ENCODE results near the gene IRF6. TPM values are rescaled to one million over a fixed set of nuclear protein-coding genes. Genes with fewer than 3 reads are reported as not detected.

IRF6 gene
- polyA plus RNA-seq, 1 donor from 2014 or later = 0.93 TPM

DNA sequence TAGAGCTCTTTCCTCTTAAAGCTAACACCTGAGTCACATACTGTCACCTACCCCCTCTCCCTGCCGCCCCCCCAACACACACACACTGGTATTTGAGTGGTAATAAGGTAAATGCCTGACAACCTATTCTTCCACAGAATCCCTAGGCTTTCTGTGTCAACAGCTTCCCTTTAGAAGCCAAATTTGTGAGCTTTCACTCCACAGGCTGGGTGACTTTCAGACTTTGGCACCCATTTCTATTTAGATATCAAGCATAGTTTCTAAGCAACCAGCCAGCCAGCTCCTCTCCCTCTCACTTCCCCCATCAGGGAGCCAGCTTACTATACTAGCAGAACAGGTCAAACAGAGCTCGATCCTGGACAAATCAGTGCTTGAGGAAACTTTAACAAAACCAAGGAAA, 18.4 kb downstream of the IRF6 start:
- peaks cover 0 to 4% (median 0%) of the 10 kb centered on the region in 3 donors for H3K9me3 Mint-ChIP-seq
- peaks cover 33% of the 10 kb centered on the region for H3K27me3 Mint-ChIP-seq
- H3K36me3 Mint-ChIP-seq = peaks cover 3% of the 10 kb centered on the region
- H3K4me1 Mint-ChIP-seq = peaks cover 7 to 21% (median 10%) of the 10 kb centered on the region in 3 donors
- H3K4me3 Mint-ChIP-seq = peak overlapping the region in 1 of 4 donors; percentile 5
- H3K27ac Mint-ChIP-seq = peak overlapping the region in 1 of 3 donors; percentile 68

DNA sequence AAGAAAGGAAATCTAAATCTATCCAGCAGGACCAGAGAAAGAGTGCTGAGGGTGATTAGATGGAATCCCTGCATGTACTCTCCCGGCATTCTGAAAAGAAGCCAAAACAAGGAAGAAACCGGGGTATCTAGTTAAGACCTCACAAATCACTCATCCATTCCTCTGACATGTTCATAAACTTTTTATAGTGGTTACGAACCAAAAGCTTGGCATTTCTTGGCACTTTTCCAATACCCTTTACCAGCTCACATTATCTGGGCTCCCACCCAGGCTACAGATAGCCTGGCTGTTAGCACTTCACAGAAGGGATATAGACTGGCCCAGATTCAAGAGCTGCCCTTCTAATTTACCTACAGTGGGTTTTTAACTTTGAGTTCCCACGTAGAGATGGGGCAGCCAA, 19.8 kb downstream of the IRF6 start:
- Mint-ChIP-seq H3K27ac (peak overlapping the region in 2 of 3 donors; percentile 30 to 99), H3K36me3 (peaks cover 6% of the 10 kb centered on the region), H3K27me3 (peaks cover 25% of the 10 kb centered on the region), H3K4me1 (peaks cover 9 to 24% (median 10%) of the 10 kb centered on the region in 3 donors), H3K4me3 (peak overlapping the region in 1 of 4 donors; percentile 18), H3K9me3 (peaks cover 0 to 4% (median 0%) of the 10 kb centered on the region in 3 donors)

DNA sequence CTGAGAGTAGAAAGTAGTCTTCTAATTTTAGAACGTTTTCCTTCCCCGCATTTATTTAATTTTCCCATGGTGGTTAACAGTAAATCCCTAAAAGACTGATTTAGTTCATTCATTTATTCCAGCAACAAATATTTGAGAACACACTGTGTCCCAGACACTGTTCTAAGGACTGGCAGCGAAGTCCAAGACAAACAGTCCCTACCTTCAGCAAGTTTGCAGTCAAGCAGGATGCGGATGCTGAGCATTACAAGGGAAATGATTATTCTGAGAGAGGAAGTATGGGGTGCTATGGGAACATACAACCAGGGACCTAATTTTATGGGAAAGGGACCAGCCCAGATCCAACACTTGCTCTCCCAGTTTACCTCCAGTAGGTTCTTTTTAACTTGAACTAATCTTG, 20.4 kb downstream of the IRF6 start:
- Mint-ChIP-seq H3K4me1 (peaks cover 9 to 24% (median 10%) of the 10 kb centered on the region in 3 donors), H3K4me3 (peak overlapping the region in 2 of 4 donors; percentile 30 to 86), H3K27me3 (peaks cover 23% of the 10 kb centered on the region), H3K9me3 (peaks cover 0 to 4% (median 0%) of the 10 kb centered on the region in 3 donors), H3K36me3 (peaks cover 6% of the 10 kb centered on the region), H3K27ac (peak overlapping the region in 2 of 3 donors; percentile 92 to 99)

DNA sequence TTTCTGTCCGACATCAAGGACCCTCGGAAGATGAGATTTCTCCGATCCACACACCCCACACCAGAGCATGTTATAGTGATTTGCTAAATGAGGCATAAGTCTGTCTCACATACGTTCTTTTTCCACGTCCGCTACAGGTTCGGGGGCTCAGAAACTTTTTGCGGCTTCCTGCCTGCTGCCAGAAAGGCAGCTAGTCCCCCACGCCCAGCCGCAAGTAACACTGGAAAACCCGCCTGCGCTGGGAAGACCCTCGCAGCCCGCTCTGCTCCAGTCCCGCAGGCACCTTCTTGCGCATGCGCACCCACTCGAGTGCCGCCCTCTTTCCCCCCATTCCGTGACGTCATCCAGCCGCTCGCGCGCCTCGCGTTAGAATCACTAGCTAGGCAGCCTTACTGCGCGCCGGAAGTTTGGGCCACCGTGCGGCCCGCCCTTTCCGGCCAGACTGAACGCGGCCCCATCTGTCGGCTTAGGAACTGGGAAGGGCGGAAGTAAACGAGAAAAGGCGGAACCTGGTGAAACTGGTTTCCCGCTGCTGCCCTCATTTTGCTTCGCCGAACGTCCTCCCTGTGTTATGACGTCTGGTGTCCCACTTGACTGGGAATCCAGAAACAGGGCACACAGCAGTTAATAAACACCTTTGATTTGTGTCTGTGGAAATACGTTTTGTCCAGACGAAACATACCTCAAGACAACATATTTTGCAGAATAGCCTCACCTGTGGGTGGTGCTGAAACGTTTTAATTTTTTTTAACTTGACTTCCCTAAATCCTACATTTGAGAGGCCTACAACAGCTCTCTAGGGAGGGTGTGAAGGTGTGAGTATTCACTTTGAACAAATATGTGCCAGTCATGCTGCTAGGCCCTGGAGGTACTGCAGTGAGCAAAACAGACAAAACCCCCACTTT, 21.4 kb downstream of the IRF6 start, which contains the start of gene C1orf74:
Gene C1orf74 (minus strand): TSS at position 295 of the 905 bp plus-strand sequence. CDS start 925 bp downstream, outside the sequence.
- peaks cover 9 to 24% (median 10%) of the 10 kb centered on the region in 3 donors for H3K4me1 Mint-ChIP-seq
- peaks cover 0 to 4% (median 0%) of the 10 kb centered on the region in 3 donors for H3K9me3 Mint-ChIP-seq
- peak within 1 kb of the TSS; percentile 86 to 99 (median 98) for H3K4me3 Mint-ChIP-seq
- peaks cover 18% of the 10 kb centered on the region for H3K27me3 Mint-ChIP-seq
- peak within 1 kb of the TSS; percentile 92 to 99 (median 99) for H3K27ac Mint-ChIP-seq
- peaks cover 8% of the 10 kb centered on the region for H3K36me3 Mint-ChIP-seq

DNA sequence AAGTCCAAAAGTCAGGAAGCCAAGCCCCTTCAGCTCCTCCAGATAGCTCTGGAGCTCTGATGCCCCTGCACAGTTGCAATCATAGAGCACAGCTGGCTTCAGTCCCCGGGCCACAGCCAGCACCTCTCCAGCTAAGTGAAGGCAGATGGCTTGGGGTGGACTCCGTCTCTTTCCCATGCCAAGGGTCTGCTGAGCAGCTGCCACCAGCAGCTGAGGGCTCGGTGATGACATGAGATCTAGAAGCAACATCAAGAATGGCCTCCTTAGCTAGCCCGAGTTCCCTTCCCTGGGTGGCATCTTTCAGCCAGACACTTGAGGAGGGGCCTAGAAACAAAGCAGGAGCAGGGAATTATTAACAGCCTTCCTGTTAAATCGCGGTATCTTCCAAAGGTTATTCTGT, 22.6 kb downstream of the IRF6 start:
- Mint-ChIP-seq H3K4me3 (peak overlapping the region in 3 of 4 donors; percentile 86 to 98 (median 97)), H3K27ac (peak overlapping the region in 2 of 3 donors; percentile 53 to 92), H3K4me1 (peaks cover 12 to 24% (median 15%) of the 10 kb centered on the region in 3 donors), H3K36me3 (peaks cover 10% of the 10 kb centered on the region), H3K9me3 (peaks cover 0 to 4% (median 0%) of the 10 kb centered on the region in 3 donors), H3K27me3 (peaks cover 9% of the 10 kb centered on the region)

DNA sequence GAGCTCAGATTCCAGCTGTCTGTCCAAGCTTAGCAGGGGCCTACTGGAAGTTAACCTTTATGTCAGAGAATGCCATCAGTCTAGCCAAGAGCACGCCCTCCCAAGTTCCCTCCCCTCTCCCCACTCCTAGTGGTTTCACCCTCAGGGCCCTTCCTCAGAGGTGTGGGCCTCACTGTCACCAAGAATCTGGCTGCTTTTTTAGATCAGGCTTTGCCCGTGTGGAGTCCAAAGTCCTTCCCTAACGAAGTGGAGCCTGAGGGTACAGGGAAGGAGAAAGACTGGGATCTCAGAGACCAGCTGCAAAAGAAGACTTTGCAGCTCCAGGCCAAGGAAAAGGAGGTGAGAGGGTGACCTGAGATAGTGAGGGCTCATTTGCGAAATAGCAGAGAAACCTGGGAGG, 25.7 kb downstream of the IRF6 start:
- H3K27me3 Mint-ChIP-seq = no peaks in the 10 kb centered on the region
- H3K27ac Mint-ChIP-seq = peak overlapping the region in 2 of 3 donors; percentile 9 to 41
- H3K9me3 Mint-ChIP-seq = peaks cover 0 to 2% (median 0%) of the 10 kb centered on the region in 3 donors
- H3K4me1 Mint-ChIP-seq = peaks cover 17 to 33% (median 17%) of the 10 kb centered on the region in 3 donors
- H3K4me3 Mint-ChIP-seq = peak overlapping the region in 1 of 4 donors; percentile 39
- H3K36me3 Mint-ChIP-seq = peaks cover 9% of the 10 kb centered on the region

DNA sequence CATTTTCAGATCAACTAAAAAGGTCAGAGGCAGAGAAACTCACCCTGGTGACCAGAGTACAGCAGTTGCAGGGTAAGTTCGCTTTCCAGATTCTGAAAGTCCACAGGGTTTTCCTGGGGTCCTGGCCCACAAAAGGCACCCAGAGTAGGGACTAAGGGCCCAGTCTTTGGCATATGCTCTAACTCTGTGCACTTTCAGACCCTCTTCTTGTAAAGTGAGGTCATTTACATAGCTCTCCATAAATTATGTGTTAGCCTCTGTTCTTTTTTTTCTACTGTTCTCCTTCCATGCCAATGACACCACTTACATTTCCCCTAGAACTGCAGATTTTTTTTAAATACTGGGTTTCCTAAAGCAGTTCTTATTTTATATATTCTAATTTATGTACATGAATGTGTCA, 27.8 kb downstream of the IRF6 start:
- Mint-ChIP-seq H3K4me1 (peaks cover 15 to 28% (median 27%) of the 10 kb centered on the region in 3 donors), H3K27ac (peak overlapping the region in 1 of 3 donors; percentile 77), H3K27me3 (no peaks in the 10 kb centered on the region), H3K36me3 (peaks cover 15% of the 10 kb centered on the region), H3K9me3 (no peaks in the 10 kb centered on the region), H3K4me3 (no peak overlapping the region)

DNA sequence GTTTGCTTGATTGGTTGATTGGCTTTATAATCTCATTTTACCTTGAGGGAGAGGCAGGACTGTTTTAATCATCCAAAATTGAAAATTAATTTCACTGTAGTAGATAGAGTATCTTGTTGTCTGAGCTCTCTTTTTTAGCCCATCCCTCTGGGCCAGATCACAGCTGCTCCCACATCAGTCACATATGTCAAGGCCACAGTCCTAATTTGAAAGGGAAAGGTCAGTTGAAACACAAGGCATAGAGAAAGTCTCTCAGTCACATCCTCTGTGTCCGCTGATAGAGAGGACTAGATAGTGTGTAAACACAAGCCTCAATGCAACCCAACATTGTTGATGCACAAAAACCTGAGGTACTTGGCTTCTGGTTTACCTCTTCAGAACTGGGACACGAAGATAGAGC, 28.4 kb downstream of the IRF6 start:
- Mint-ChIP-seq H3K27ac (peak overlapping the region in 2 of 3 donors; percentile 55 to 77), H3K4me3 (no peak overlapping the region), H3K4me1 (peaks cover 13 to 31% (median 28%) of the 10 kb centered on the region in 3 donors), H3K27me3 (no peaks in the 10 kb centered on the region), H3K36me3 (peaks cover 15% of the 10 kb centered on the region), H3K9me3 (no peaks in the 10 kb centered on the region)

DNA sequence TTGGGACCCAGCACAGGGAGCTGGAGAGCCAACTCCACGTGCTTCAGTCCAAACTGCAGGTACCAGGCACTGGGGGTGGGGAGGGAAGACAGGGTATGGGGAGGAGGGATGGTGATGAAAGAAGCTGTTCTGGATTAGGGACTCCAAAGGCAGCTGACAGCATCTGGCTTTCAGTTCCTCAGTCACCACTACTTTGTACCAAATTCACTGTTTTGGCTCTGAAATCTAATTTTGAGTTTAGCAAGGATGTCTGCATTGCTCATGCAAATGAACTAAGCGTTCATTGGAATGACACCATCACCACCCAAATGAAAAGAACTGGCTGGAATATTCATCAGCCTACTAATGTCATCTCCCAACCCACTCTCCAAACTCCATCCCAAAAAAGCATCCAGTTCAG, 30.3 kb downstream of the IRF6 start:
- Mint-ChIP-seq H3K27me3 (no peaks in the 10 kb centered on the region), H3K9me3 (no peaks in the 10 kb centered on the region), H3K4me1 (peaks cover 9 to 30% (median 28%) of the 10 kb centered on the region in 3 donors), H3K27ac (peak overlapping the region in 2 of 3 donors; percentile 43 to 52), H3K4me3 (peak overlapping the region in 2 of 4 donors; percentile 45 to 91), H3K36me3 (peaks cover 15% of the 10 kb centered on the region)

DNA sequence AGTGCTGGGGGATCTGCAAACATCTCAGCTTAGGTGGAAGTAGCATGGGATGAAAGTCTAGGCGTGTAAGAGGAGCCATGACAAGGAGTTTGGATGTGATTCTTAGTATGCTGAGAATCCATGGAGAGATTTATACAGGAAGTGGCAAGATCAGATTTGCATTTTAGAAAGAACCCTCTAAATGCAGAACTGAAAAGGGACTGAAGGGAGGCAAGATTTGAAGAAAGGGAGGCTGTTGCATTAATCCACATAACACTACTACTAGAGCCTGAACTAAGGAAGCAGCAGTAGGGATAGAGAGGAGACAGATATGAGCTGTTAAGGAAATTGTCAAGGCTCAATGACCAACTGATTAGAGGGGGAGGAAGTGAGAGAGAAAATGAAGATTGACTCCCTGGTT, 31.4 kb downstream of the IRF6 start:
- peaks cover 9 to 30% (median 29%) of the 10 kb centered on the region in 3 donors for H3K4me1 Mint-ChIP-seq
- H3K27me3 Mint-ChIP-seq = no peaks in the 10 kb centered on the region
- peak overlapping the region; percentile 61 to 91 (median 80) for H3K4me3 Mint-ChIP-seq
- H3K36me3 Mint-ChIP-seq = peaks cover 13% of the 10 kb centered on the region
- no peaks in the 10 kb centered on the region for H3K9me3 Mint-ChIP-seq
- H3K27ac Mint-ChIP-seq = peak overlapping the region; percentile 0 to 87 (median 52)

DNA sequence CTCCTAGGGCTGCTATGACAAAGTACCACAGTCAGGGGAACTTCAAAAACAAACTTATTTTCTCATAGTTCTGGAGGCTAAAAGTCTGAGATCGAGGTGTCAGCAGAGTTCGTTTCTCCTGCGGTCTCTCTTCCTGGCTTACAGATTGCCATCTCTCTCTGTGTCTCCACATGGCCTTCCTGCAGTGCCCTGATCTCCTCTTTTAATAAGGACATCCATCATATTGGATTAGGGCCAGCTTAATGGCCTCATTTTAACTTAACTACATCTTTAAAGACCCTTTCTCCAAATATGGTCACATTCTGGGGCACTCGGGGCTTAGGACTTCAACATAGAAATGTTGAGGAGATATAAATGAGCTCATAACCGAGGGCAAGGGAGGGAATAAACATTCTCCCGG, 33.8 kb downstream of the IRF6 start:
- H3K9me3 Mint-ChIP-seq = no peaks in the 10 kb centered on the region
- no peak overlapping the region for H3K27ac Mint-ChIP-seq
- H3K27me3 Mint-ChIP-seq = no peaks in the 10 kb centered on the region
- H3K4me3 Mint-ChIP-seq = peak overlapping the region in 1 of 4 donors; percentile 22
- H3K4me1 Mint-ChIP-seq = peaks cover 14 to 42% (median 42%) of the 10 kb centered on the region in 3 donors
- peaks cover 12% of the 10 kb centered on the region for H3K36me3 Mint-ChIP-seq

DNA sequence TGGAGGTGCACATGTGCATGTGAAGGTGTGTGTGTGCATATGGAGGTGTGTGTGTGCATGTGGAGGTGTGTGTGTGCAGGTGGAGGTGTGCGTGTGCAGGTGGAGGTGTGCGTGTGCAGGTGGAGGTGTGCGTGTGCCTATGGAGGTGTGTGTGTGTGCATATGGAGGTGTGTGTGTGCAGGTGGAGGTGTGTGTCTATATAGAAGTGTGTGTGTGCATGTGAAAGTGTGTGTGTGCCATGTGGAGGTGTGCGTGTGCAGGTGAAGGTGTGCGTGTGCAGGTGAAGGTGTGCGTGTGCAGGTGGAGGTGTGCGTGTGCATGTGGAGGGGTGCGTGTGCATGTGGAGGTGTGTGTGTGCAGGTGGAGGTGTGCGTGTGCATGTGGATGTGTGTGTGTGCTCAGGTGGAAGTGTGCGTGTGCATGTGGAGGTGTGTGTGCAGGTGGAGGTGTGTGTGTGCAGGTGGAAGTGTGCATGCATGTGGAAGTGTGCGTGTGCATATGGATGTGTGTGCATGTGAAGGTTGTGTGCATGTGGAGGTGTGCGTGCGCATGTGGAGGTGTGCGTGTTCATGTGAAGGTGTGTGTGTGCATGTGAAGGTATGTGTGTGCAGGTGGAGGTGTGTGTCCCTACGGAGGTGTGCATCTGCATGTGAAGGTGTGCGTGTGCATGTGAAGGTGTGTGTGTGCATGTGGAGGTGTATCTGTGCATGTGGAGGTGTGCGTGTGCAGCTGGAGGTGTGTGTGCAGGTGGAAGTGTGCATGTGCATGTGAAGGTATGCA, 35.1 kb downstream of the IRF6 start:
- Mint-ChIP-seq H3K27ac (no peak overlapping the region), H3K9me3 (no peaks in the 10 kb centered on the region)

DNA sequence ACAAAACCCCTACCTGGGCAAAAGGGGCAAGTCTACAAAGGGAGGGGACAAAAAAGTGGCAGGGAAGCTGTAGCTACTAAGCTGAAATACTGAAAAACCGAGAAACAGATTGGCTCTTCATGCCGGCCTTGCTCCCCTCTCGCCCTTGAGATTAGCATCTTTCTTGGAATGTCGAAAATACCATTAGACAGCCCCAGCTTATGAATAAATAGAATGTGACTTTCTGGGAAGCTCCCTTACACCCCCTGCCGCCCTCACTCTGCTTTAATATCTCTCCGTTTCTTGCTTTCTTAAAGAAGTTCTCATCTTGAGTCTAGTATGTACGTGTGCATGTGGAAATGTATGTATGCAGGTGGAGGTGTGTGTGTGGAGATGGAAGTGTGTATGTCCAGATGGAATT, 36.0 kb downstream of the IRF6 start:
- peaks cover 21% of the 10 kb centered on the region for H3K36me3 Mint-ChIP-seq
- no peak overlapping the region for H3K4me3 Mint-ChIP-seq
- H3K4me1 Mint-ChIP-seq = peaks cover 19 to 43% (median 41%) of the 10 kb centered on the region in 3 donors
- H3K27ac Mint-ChIP-seq = no peak overlapping the region
- H3K9me3 Mint-ChIP-seq = no peaks in the 10 kb centered on the region
- H3K27me3 Mint-ChIP-seq = no peaks in the 10 kb centered on the region

More for the DNA sequence above, 35.1 kb downstream of the IRF6 start:
- no peaks in the 10 kb centered on the region for H3K27me3 Mint-ChIP-seq
- peaks cover 18 to 47% (median 47%) of the 10 kb centered on the region in 3 donors for H3K4me1 Mint-ChIP-seq
- H3K4me3 Mint-ChIP-seq = no peak overlapping the region
- peaks cover 20% of the 10 kb centered on the region for H3K36me3 Mint-ChIP-seq

DNA sequence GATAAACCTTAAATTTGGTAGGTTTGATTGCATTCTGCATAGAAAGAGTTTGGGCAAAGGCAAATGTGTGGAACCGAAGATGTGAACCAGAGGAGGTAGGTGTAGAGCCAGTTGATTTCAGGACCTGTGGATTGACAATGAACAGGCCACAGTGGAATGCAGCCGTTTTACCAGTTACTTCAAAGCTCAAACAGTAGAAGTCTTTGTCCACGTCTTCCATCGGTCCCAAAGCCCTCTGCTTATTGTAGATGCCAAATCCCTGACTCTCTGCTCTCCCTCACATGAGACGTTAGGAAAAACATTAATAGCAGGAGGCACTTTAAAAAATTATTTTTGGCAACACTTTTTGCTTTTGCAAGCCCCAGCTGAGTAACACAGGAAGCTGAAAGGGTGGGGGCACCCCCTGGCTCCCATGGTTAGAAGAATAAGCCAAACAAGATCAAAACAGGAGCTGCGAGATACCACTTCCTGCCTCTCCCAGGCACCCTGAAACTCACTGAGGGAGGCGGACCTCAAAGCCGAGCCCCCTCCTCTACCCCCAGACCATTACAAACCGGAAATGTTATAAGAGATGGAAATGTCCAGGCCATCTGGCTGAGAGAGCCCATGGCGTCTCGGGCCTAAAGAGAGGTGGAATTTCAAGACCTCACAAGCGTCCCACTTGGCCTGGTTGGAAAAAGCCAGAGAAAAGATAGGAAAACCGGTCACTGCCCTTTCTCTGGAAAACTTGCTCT, 36.6 kb downstream of the IRF6 start:
- Mint-ChIP-seq H3K36me3 (peaks cover 18% of the 10 kb centered on the region), H3K4me1 (peaks cover 21 to 37% (median 36%) of the 10 kb centered on the region in 3 donors), H3K27me3 (no peaks in the 10 kb centered on the region), H3K4me3 (no peak overlapping the region), H3K27ac (no peak overlapping the region), H3K9me3 (no peaks in the 10 kb centered on the region)
